GM15510 (cell line): ENCODE measurements around the gene CDH22.

Experiments used
- POLR2A ChIP-seq: IDR thresholded peaks from 3 replicates; pipeline ENCODE4 v1.6.1; 2011; ENCODE audit warnings: borderline replicate concordance; ENCODE audit not compliant: insufficient read length; ENCODE audit errors: extremely low read depth

CDH22 gene

GRCh38 chr20:46159101-46159897 is 149.0 kb downstream of the CDH22 start:
- no peak for TF ChIP-seq POLR2A

DNA sequence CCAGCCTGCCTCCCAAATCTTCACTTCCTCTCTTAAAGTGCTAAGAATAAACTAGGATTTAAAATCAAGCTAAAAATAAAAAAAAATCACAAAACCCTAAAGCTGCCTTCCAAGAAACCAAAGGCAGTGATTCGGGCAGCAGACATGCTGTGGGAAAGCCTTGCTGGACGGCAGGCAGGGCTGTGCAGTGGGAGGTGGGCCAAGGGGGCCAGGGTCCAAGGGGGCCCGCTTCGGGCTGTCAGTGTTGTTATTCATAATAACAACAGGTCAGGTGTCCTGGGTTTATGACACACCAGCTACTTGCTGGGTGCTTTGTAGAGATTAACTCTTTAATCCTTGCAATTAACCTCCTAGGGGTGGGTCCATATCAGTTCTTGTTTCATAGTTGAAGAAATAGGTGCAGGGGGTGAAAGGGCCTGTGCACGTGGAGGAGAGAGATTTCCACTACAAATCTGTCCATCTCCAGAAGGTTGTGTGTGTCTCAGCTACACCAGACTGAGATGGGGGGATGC is 149.8 kb downstream of the CDH22 start:
- no peak for TF ChIP-seq POLR2A

DNA sequence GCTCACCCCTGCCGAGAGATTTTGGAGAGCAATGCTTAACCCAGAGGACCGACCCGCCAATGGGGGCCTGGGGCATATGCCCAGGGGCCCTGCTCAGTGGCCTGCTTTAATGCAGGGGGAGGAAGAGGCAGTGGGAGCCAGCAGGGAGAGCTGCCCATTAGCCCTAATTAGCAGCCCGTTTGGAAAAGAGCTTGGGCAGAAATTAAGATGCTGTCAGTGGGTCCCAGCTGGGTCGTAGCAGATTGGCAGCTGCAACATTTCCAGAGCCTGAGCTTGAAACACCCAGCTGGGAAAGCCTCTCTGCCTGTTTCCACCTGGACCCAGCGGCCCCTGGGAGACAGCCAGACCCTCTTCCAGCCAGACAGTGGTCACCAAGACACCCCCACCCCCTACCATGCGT is 150.7 kb downstream of the CDH22 start:
- TF ChIP-seq POLR2A, result no peak

- no peak for TF ChIP-seq POLR2A
These were observed 151.2 kb downstream of the CDH22 start for GRCh38 chr20:46157076-46157592.

GRCh38 chr20:46156065-46156464 is 152.2 kb downstream of the CDH22 start:
- no peak for TF ChIP-seq POLR2A

GRCh38 chr20:46154796-46155195 is 153.5 kb downstream of the CDH22 start:
- no peak for TF ChIP-seq POLR2A

GRCh38 chr20:46154305-46154704 is 154.0 kb downstream of the CDH22 start:
- no peak for TF ChIP-seq POLR2A

DNA sequence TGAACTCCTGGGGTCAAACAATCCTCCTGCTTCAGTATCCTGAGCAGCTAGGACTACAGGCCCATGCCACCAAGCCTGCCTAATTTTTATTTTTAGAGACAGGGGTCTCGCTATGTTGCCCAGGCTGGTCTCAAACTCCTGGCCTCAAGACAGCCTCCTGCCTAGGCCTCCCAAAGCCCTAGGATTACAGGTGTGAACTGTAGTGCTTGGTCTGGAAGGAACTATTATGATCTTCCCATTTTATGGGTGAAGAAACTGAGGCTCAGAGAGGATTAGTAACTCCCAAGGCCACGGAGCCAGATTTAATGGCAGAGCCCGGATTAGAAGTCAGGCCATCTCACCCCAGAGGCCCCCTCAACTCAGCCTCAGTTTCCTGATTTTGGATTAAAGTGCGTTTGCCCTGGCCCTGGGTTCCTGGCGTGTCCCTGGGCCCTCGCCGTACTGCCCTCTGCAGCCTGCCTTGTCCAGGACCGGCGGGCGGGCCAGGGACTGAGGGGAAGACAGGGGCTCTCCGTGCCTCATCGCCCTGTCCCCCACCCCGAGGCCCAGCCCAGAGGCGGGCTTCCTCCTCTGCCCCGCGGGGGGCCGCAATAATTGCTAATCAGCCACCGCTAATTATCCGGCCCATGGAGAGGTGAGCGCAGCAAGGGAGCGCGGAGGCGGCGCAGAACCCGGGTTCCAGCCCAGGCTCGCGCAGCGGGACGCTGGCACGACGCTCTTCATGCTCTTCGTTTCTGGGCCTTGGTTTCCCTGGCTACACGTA is 155.3 kb downstream of the CDH22 start:
- no peak for TF ChIP-seq POLR2A

- no peak for TF ChIP-seq POLR2A
These were observed 156.4 kb downstream of the CDH22 start for GRCh38 chr20:46151936-46152335.

DNA sequence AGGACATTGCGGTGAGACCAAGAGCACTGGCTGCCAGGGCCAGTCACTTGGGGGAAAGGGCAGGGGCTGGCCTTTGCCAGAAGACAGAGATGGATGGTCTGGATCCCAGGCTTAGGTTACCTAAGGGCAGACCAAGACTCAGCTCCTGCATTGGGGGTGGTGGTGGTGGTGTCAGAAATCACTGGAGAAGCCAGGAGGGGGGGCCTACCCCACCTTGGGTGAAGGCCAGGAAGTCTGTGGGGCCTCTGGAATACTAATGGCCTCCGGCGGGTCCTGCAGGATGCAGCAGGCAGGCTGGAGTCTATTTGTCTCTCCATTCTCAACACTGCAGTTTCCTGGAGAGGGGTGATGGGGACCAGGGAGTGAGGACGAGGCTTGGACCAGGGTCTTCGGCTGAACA is 157.4 kb downstream of the CDH22 start:
- TF ChIP-seq POLR2A, result no peak

- no peak for TF ChIP-seq POLR2A
These were observed 159.7 kb downstream of the CDH22 start for GRCh38 chr20:46148313-46149208.

- no peak for TF ChIP-seq POLR2A
These were observed 162.6 kb downstream of the CDH22 start for GRCh38 chr20:46145713-46146112.

DNA sequence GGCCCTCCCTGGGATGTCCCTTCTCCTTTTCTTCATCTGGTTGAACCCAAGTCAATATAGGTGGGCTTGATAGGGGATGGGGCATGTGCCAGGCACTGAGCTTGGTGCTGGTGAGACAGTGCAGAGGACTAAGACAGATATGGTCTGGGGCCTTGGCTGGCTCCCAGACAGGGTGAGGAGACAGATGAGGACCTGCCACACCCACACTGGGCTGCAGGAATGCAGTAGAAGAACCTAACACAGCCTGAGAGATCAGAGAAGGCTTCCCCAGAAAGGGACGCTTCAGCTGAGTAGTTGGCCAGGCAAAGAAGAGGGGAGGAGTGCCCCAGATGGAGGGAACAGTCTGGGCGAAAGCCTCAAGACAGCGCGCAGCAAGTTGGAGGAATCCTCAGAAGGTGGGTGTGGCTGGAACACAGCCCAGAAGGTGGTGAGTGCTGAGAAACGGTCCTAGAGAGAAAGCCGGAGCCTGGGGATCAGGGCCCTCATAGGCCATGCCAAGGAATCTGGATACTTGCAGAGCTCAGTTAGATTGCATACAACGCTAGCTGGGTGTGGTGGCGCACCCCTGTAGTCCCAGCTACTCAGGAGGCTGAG is 163.8 kb downstream of the CDH22 start:
- TF ChIP-seq POLR2A, result no peak

- no peak for TF ChIP-seq POLR2A
These were observed 166.2 kb downstream of the CDH22 start for GRCh38 chr20:46142124-46142523.

GRCh38 chr20:46139908-46140482 is 168.3 kb downstream of the CDH22 start:
- no peak for TF ChIP-seq POLR2A
